DOHH2 (cell line): ENCODE results near the gene ABHD12.

Source experiments
- EZH2phosphoT487 ChIP-seq: fragments of 200-600 bp; sonication (generic); IDR thresholded peaks from 2 replicates; pipeline ENCODE4 v1.6.1; 2017; ENCODE audit warnings: borderline replicate concordance, mild to moderate bottlenecking, antibody characterized with exemption, low read length, moderate library complexity, mixed read lengths
- TF ChIP-seq, protein P1 (sequence below): fragments of 200-600 bp; sonication (generic); IDR thresholded peaks from one replicate; pipeline ENCODE4 v1.5.1; 2014; ENCODE audit warnings: antibody characterized with exemption, mild to moderate bottlenecking, low read depth, low read length; ENCODE audit not compliant: poor library complexity, severe bottlenecking

DNA sequence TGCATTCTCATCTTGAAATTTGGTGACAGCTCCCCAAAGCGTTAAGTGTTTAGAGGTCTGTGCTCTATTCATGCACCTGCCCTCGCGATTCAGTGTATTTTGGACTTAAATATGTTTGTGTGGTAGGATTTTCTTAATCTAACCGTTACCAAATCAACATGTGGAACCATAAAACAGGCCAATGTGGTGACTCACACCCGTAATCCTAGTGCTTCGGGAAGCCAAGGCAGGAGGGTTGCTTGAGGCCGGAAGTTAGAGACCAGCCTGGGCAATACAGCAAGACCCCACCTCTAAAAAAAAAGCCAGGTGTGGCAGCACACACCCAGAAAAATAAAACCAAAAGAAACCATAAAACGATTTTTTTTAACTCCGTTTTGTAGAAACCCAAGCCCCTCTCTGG, 111.2 kb downstream of the ABHD12 start:
- TF ChIP-seq EZH2phosphoT487 = no peak
- TF ChIP-seq, protein P1, sequence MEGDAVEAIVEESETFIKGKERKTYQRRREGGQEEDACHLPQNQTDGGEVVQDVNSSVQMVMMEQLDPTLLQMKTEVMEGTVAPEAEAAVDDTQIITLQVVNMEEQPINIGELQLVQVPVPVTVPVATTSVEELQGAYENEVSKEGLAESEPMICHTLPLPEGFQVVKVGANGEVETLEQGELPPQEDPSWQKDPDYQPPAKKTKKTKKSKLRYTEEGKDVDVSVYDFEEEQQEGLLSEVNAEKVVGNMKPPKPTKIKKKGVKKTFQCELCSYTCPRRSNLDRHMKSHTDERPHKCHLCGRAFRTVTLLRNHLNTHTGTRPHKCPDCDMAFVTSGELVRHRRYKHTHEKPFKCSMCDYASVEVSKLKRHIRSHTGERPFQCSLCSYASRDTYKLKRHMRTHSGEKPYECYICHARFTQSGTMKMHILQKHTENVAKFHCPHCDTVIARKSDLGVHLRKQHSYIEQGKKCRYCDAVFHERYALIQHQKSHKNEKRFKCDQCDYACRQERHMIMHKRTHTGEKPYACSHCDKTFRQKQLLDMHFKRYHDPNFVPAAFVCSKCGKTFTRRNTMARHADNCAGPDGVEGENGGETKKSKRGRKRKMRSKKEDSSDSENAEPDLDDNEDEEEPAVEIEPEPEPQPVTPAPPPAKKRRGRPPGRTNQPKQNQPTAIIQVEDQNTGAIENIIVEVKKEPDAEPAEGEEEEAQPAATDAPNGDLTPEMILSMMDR = no peak
